ENCODE results near the gene PTDSS2.

GRCh38 chr11:526192-526591 lies 76.1 kb downstream of the PTDSS2 start:
- TF ChIP-seq CTCF (IDR thresholded peaks at IDR 0.05) (no peak), POLR2A (IDR thresholded peaks at IDR 0.05) (no peak)

All from right lobe of liver (tissue), 4 donors.